WI38 (cell line): Measurements from ENCODE around the gene APCDD1L.

Experiments used
- H3K4me3 ChIP-seq: 2 replicates; pipeline ENCODE4 v1.5.1; 2011; ENCODE audit warnings: low read depth, mild to moderate bottlenecking, control low read depth, low read length
- CTCF ChIP-seq: IDR thresholded peaks from 2 replicates; pipeline ENCODE4 v1.5.1; 2012; ENCODE audit warnings: low read depth, mild to moderate bottlenecking, control low read depth, low read length

The APCDD1L gene

GRCh38 chr20:58503668-58504067 lies 11.5 kb downstream of the APCDD1L start:
- no peak overlapping the region for H3K4me3 ChIP-seq
- no peak for TF ChIP-seq CTCF

DNA sequence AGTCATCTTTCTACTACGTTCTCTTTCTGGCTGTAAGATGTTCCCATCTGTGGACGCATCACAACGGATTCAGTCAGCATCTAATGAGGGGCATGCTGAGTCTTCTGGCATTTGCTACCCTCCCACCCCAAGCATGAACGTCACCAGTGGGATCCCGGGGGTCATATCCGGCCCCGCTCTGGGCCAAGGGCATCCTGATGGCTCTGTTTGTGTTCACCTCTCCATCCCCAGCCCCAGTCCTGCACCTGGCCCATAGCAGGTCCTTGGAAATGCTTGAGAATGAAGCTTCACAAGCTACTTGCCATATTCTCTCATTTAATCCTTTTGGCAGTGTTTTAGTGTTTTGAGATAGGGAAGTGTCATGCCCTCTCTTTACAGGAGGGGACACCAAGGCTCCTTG lies 14.9 kb downstream of the APCDD1L start:
- no peak overlapping the region for H3K4me3 ChIP-seq
- TF ChIP-seq CTCF: no peak

GRCh38 chr20:58498470-58499068 lies 16.6 kb downstream of the APCDD1L start:
- TF ChIP-seq CTCF: no peak
- no peak overlapping the region for H3K4me3 ChIP-seq

GRCh38 chr20:58497724-58498469 lies 17.3 kb downstream of the APCDD1L start:
- no peak overlapping the region for H3K4me3 ChIP-seq
- no peak for TF ChIP-seq CTCF

- TF ChIP-seq CTCF: no peak
- H3K4me3 ChIP-seq: no peak overlapping the region
These were observed 18.0 kb downstream of the APCDD1L start for GRCh38 chr20:58497076-58497641.

DNA sequence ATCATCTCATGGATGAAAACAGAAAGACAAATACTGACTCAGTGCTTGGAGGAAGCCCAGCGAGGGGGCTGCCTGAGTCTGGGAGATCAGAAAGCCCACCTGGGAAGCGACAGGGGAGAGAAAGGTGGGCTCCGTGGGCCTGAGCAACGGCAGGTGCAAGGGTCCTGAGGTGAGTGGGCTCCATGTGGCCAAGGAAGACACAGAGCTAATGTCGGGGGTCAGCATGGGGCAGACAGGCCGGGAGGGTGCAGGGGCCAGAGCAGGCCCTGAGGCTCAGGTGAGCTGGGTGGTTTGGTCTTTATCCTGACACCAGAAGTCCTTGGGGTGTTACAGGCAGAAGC lies 18.8 kb downstream of the APCDD1L start:
- TF ChIP-seq CTCF: no peak
- no peak overlapping the region for H3K4me3 ChIP-seq
